ENCODE measurements around the gene PATJ. TPM values are rescaled to one million over a fixed set of nuclear protein-coding genes. Genes with fewer than 3 reads are reported as not detected.
"Not testable (repeated sequence)": the region's sequence is repeated elsewhere in the genome, so short reads cannot be mapped to it uniquely, and the experiment has no call there.

Gene PATJ
- total and polyA plus RNA-seq, 3 donors from 2014 or later = 12.9 to 44.5 (median 21.6) TPM

GRCh38 chr1:62180639-62181038 lies 438.4 kb downstream of the PATJ start:
- no peak for DNase-seq
- Histone ChIP-seq H3K36me3 (ENCODE audit: low read depth, missing control alignments) (no peaks in the 10 kb centered on the region), H3K9me3 (no peaks in the 10 kb centered on the region), H3K4me1 (no peaks in the 10 kb centered on the region), H3K4me3 (no peak overlapping the region), H3K27me3 (no peaks in the 10 kb centered on the region), H3K27ac (no peak overlapping the region)
- no peak for TF ChIP-seq CTCF (IDR thresholded peaks at IDR 0.05)
- no peak for TF ChIP-seq POLR2A (IDR thresholded peaks at IDR 0.05)
- intact Hi-C loops (cut with DNase I; ENCODE audit: low total_unique reads) = no loop called here
- WGBS, 2 donors = 78 to 90% methylated on average over 6 of the region's 6 CpGs

DNA sequence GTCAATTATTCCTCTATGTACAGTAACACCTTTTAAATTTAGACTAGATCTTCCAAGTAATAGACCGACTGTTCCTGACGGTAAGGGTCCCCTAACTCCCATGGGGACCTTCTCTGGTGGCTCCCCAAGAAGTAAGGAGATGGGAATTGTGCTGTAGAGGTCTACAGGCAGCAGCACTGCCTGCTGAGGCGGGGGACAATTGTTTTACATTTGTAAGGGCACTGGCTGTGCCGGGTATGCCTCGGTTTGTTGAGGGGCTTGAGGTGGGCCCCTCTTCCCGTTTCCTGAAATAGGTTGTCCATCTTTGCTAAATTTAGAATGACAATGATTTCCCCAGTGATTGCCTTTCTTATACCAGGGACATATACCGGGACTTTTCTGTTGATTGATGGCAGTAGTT lies 439.3 kb downstream of the PATJ start:
- H3K27me3 ChIP-seq = no peaks in the 10 kb centered on the region
- no peaks in the 10 kb centered on the region for H3K9me3 ChIP-seq
- DNase-seq = no peak
- TF ChIP-seq POLR2A (IDR thresholded peaks at IDR 0.05) (no peak), CTCF (IDR thresholded peaks at IDR 0.05) (no peak)
- H3K36me3 ChIP-seq (ENCODE audit: low read depth, missing control alignments) = no peaks in the 10 kb centered on the region
- 80 to 82% methylated on average over 7 of the region's 7 CpGs for WGBS, 2 donors
- intact Hi-C loops (cut with DNase I; ENCODE audit: low total_unique reads) = no loop called here
- no peak overlapping the region for H3K4me3 ChIP-seq
- no peak overlapping the region for H3K27ac ChIP-seq
- no peaks in the 10 kb centered on the region for H3K4me1 ChIP-seq

- H3K36me3 ChIP-seq (ENCODE audit: low read depth, missing control alignments); H3K4me1 ChIP-seq; H3K9me3 ChIP-seq; intact Hi-C loops (cut with DNase I; ENCODE audit: low total_unique reads); H3K27ac ChIP-seq; DNase-seq; H3K4me3 ChIP-seq; H3K27me3 ChIP-seq: not testable (repeated sequence)
- WGBS, 2 donors = 66 to 75% methylated on average over 8 of the region's 8 CpGs
These were observed 439.9 kb downstream of the PATJ start for GRCh38 chr1:62182157-62182556.

GRCh38 chr1:62183164-62184020 lies 441.1 kb downstream of the PATJ start:
- H3K36me3 ChIP-seq (ENCODE audit: low read depth, missing control alignments); DNase-seq; intact Hi-C loops (cut with DNase I; ENCODE audit: low total_unique reads); H3K4me1 ChIP-seq; H3K9me3 ChIP-seq; H3K4me3 ChIP-seq; H3K27me3 ChIP-seq; H3K27ac ChIP-seq: not testable (repeated sequence)
- WGBS, 2 donors = 52 to 61% methylated on average over 11 of the region's 11 CpGs

DNA sequence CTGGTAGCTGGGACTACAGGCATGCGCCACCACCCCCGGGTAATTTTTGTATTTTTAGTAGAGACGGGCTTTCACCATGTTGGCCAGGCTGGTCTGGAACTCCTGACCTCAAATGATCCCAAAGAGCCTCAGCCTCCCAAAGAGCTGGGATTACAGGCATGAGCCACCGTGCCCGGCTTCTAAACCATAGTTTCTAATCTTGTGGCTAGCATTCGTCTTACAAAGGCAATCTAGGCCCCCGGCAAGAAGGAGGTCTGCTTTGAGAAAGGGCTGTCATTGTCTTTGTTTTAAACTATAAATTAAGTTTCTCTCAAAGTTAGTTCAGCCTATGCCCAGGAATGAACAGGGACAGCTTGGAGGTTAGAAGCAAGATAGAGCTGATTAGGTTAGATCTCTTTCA lies 442.1 kb downstream of the PATJ start:
- no peaks in the 10 kb centered on the region for H3K27me3 ChIP-seq
- no peak for DNase-seq
- no peak overlapping the region for H3K27ac ChIP-seq
- H3K36me3 ChIP-seq (ENCODE audit: low read depth, missing control alignments) = no peaks in the 10 kb centered on the region
- intact Hi-C loops (cut with DNase I; ENCODE audit: low total_unique reads) = no loop called here
- H3K4me3 ChIP-seq = no peak overlapping the region
- TF ChIP-seq CTCF (IDR thresholded peaks at IDR 0.05) = no peak
- TF ChIP-seq POLR2A (IDR thresholded peaks at IDR 0.05) = no peak
- no peaks in the 10 kb centered on the region for H3K4me1 ChIP-seq
- WGBS, 2 donors = 87 to 89% methylated on average over 7 of the region's 7 CpGs
- H3K9me3 ChIP-seq = no peaks in the 10 kb centered on the region

- 95 to 96% methylated on average over 6 of the region's 6 CpGs for WGBS, 2 donors
- H3K4me1 ChIP-seq; H3K27ac ChIP-seq; H3K9me3 ChIP-seq; H3K27me3 ChIP-seq; H3K36me3 ChIP-seq (ENCODE audit: low read depth, missing control alignments); intact Hi-C loops (cut with DNase I; ENCODE audit: low total_unique reads); DNase-seq; H3K4me3 ChIP-seq: not testable (repeated sequence)
These were observed 443.0 kb downstream of the PATJ start for GRCh38 chr1:62185233-62185632.

Measured in testis (tissue), 3 donors.